Hematopoietic multipotent progenitor cell treated with erythropoietin and hydrocortisone succinate and interleukin-3 and kit ligand, for 15 days (in vitro differentiated cells): ENCODE data around the gene CCR2.
"Not testable (repeated sequence)": the region's sequence is repeated elsewhere in the genome, so short reads cannot be mapped to it uniquely, and the experiment has no call there.

Experiments used
- DNase-seq: peaks from one replicate; pipeline ENCODE4 v3.0.0-alpha.2; 2015; ENCODE audit warnings: low spot score

CCR2 gene

GRCh38 chr3:46353647-46354410, at the start of gene CCR2:
Gene CCR2 (plus strand): TSS chr3:46354111. CDS start chr3:46357528, 3,417 bp downstream.
- no peak for DNase-seq

- no peak for DNase-seq
Measured at GRCh38 chr3:46304739-46305138, 49.2 kb upstream of the CCR2 start.

GRCh38 chr3:46312991-46313390, 40.9 kb upstream of the CCR2 start:
- no peak for DNase-seq

GRCh38 chr3:46314517-46314916, 39.4 kb upstream of the CCR2 start:
- DNase-seq, result no peak

GRCh38 chr3:46316206-46316605, 37.7 kb upstream of the CCR2 start:
- no peak for DNase-seq

GRCh38 chr3:46318207-46318927, 35.5 kb upstream of the CCR2 start:
- no peak for DNase-seq

- no peak for DNase-seq
Measured at GRCh38 chr3:46321461-46322104, 32.3 kb upstream of the CCR2 start.

GRCh38 chr3:46324036-46324435, 29.9 kb upstream of the CCR2 start:
- DNase-seq, result no peak

- DNase-seq, result no peak
Measured at GRCh38 chr3:46325645-46326300, 28.1 kb upstream of the CCR2 start.

- DNase-seq, result not testable (repeated sequence)
Measured at GRCh38 chr3:46330676-46331075, 23.2 kb upstream of the CCR2 start.

GRCh38 chr3:46334741-46335478, 19.0 kb upstream of the CCR2 start:
- DNase-seq, result no peak

GRCh38 chr3:46335541-46335940, 18.4 kb upstream of the CCR2 start:
- DNase-seq, result no peak

GRCh38 chr3:46337911-46338310, 16.0 kb upstream of the CCR2 start:
- no peak for DNase-seq

GRCh38 chr3:46338840-46339239, 15.1 kb upstream of the CCR2 start:
- no peak for DNase-seq

GRCh38 chr3:46344476-46344875, 9.4 kb upstream of the CCR2 start:
- no peak for DNase-seq

- DNase-seq, result no peak
Measured at GRCh38 chr3:46348823-46349482, 5.0 kb upstream of the CCR2 start.

GRCh38 chr3:46349484-46350261, 4.2 kb upstream of the CCR2 start:
- DNase-seq, result no peak

GRCh38 chr3:46350262-46350565, 3.7 kb upstream of the CCR2 start:
- no peak for DNase-seq

GRCh38 chr3:46351646-46352045, 2.3 kb upstream of the CCR2 start:
- no peak for DNase-seq

- no peak for DNase-seq
Measured at GRCh38 chr3:46353090-46353489, 821 bp upstream of the CCR2 start.

GRCh38 chr3:46354478-46354877, 567 bp downstream of the CCR2 start:
- DNase-seq, result no peak
